CD4-positive, alpha-beta T cell treated with Interleukin-4 for 1 hour (primary cell): Measurements from ENCODE around the gene RAVER2.
"Not testable (repeated sequence)": the region's sequence is repeated elsewhere in the genome, so short reads cannot be mapped to it uniquely, and the experiment has no call there.

Experiments
- DNase-seq, 2 donors: peaks; one replicate each; pipeline ENCODE4 v3.0.0-alpha.2; 2020 to 2022

The RAVER2 gene

GRCh38 chr1:64744492-64745180 lies at the start of gene RAVER2:
RAVER2 (plus strand) TSS chr1:64745075; CDS start chr1:64745173, 98 bp downstream.
- DNase-seq: peak; percentile 47 to 62

- no peak for DNase-seq
Measured at GRCh38 chr1:64696879-64697278, 48.0 kb upstream of the RAVER2 start.

- no peak for DNase-seq
Measured at GRCh38 chr1:64699327-64699726, 45.5 kb upstream of the RAVER2 start.

- no peak for DNase-seq
Measured at GRCh38 chr1:64701071-64701470, 43.8 kb upstream of the RAVER2 start.

- no peak for DNase-seq
Measured at GRCh38 chr1:64701886-64702285, 43.0 kb upstream of the RAVER2 start.

GRCh38 chr1:64702670-64703069 lies 42.2 kb upstream of the RAVER2 start:
- DNase-seq: not testable (repeated sequence)

GRCh38 chr1:64703600-64703999 lies 41.3 kb upstream of the RAVER2 start:
- no peak for DNase-seq

GRCh38 chr1:64705591-64705990 lies 39.3 kb upstream of the RAVER2 start:
- DNase-seq: no peak

- no peak for DNase-seq
Measured at GRCh38 chr1:64711266-64711665, 33.6 kb upstream of the RAVER2 start.

- DNase-seq: no peak
Measured at GRCh38 chr1:64712049-64712448, 32.8 kb upstream of the RAVER2 start.

GRCh38 chr1:64715186-64715585 lies 29.7 kb upstream of the RAVER2 start:
- no peak for DNase-seq

GRCh38 chr1:64721135-64721534 lies 23.7 kb upstream of the RAVER2 start:
- no peak for DNase-seq

- DNase-seq: no peak
Measured at GRCh38 chr1:64721576-64722145, 23.2 kb upstream of the RAVER2 start.

GRCh38 chr1:64727861-64728260 lies 17.0 kb upstream of the RAVER2 start:
- no peak for DNase-seq

GRCh38 chr1:64733581-64734286 lies 11.1 kb upstream of the RAVER2 start:
- no peak for DNase-seq

- no peak for DNase-seq
Measured at GRCh38 chr1:64734287-64734652, 10.6 kb upstream of the RAVER2 start.

GRCh38 chr1:64740687-64741086 lies 4.2 kb upstream of the RAVER2 start:
- not testable (repeated sequence) for DNase-seq

- no peak for DNase-seq
Measured at GRCh38 chr1:64743954-64744491, 852 bp upstream of the RAVER2 start.

- DNase-seq: peak; percentile 13 to 16
Measured at GRCh38 chr1:64745181-64745985, 508 bp downstream of the RAVER2 start.

- no peak for DNase-seq
Measured at GRCh38 chr1:64745986-64746940, 1.4 kb downstream of the RAVER2 start.

GRCh38 chr1:64748222-64748621 lies 3.3 kb downstream of the RAVER2 start:
- no peak for DNase-seq

GRCh38 chr1:64748706-64749105 lies 3.8 kb downstream of the RAVER2 start:
- DNase-seq: no peak
